ENCODE data around the gene TBCC.
A peak's percentile ranks its signal among the peaks of the same experiment; 100 is the strongest.

Gene TBCC

GRCh38 chr6:42758756-42759430 lies 13.0 kb upstream of the TBCC start:
- no peak overlapping the region for H3K4me3 ChIP-seq
- H3K4me2 ChIP-seq = no peak overlapping the region
- H3K4me1 ChIP-seq = no peaks in the 10 kb centered on the region
- H4K20me1 ChIP-seq = no peaks in the 10 kb centered on the region
- H3K9me3 ChIP-seq = no peaks in the 10 kb centered on the region
- peaks cover 25% of the 10 kb centered on the region; the same call in 1 of the 2 replicates for H3K36me3 ChIP-seq
- TF ChIP-seq Cebpa-rat (IDR thresholded peaks at IDR 0.05) = no peak
- no peak overlapping the region for H3K27ac ChIP-seq
- no peaks in the 10 kb centered on the region for H3K27me3 ChIP-seq
- H3K9ac ChIP-seq = no peak overlapping the region

DNA sequence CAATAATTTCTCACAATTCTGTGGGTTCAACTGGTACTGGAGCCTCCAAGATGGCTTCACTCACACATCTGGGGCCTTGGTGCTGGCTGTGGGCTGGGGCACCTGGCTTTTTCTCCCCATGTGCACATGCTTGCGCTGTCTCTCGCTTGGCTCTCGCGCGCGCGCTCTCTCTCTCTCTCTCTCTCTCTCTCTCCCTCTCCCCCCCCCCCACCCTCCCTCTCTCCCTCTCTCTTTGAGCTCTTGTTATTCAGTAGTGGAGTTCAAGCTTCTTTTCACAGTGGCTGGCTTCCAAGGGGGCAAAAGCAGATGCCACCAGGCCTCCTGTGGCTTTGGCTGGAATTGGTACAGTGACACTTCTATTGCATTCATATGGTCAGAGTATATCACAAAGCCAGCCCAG lies 10.8 kb upstream of the TBCC start:
- Histone ChIP-seq H3K36me3 (peaks cover 25% of the 10 kb centered on the region; the same call in 1 of the 2 replicates), H3K27ac (no peak overlapping the region), H3K27me3 (no peaks in the 10 kb centered on the region), H3K4me2 (no peak overlapping the region), H4K20me1 (no peaks in the 10 kb centered on the region), H3K9me3 (no peaks in the 10 kb centered on the region), H3K9ac (no peak overlapping the region), H3K4me3 (no peak overlapping the region), H3K4me1 (no peaks in the 10 kb centered on the region)
- TF ChIP-seq Cebpa-rat (IDR thresholded peaks at IDR 0.05) = no peak

GRCh38 chr6:42754759-42755158 lies 8.9 kb upstream of the TBCC start:
- Histone ChIP-seq H3K9ac (no peak overlapping the region), H3K27ac (no peak overlapping the region), H3K4me2 (no peak overlapping the region), H3K4me1 (peaks cover 4% of the 10 kb centered on the region; the same call in 1 of the 2 replicates), H3K27me3 (no peaks in the 10 kb centered on the region), H3K9me3 (no peaks in the 10 kb centered on the region), H4K20me1 (no peaks in the 10 kb centered on the region), H3K36me3 (peaks cover 14% of the 10 kb centered on the region; the same call in 1 of the 2 replicates), H3K4me3 (no peak overlapping the region)
- TF ChIP-seq Cebpa-rat (IDR thresholded peaks at IDR 0.05) = no peak

- H3K27me3 ChIP-seq = no peaks in the 10 kb centered on the region
- H3K4me2 ChIP-seq = no peak overlapping the region
- no peaks in the 10 kb centered on the region for H4K20me1 ChIP-seq
Measured at GRCh38 chr6:42751055-42751454, 5.2 kb upstream of the TBCC start.

DNA sequence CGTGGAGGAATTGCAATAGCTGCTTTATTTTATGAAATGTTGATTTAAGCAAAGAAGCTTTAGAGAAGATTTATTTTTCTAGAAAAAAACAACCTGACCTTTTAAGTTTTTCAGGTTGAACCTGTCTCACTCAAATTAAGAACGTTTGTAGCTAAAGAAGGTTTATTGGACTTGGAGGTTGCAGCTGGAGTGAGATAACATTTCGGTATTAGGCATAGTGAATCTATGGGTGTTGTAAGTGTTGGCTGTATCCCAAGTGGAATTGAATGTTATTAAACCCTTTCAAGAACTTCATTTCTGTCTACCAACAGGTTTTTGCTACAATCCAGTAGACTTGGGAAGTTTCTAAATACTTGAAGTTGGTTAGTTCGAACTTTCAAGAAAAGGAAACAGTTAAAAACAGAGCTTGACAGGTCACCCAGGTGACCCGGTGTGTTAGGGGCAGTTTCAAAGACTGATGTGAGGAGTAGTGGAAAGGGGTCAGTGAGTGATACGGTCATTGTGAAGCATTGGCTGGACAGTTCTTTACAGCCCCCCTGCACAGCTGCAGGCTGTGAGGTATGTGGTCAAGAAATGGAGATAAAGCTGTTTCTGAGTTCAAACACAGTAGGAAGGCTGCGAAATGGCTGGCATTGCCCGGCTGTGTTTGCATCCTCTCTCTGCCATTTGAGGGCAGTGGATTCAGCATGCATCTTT lies 2.4 kb upstream of the TBCC start:
- peak overlapping the region; percentile 87 for H3K9ac ChIP-seq
- H3K4me3 ChIP-seq = peak overlapping the region; percentile 98

More at GRCh38 chr6:42751055-42751454, 5.2 kb upstream of the TBCC start:
- Histone ChIP-seq H3K4me3 (no peak overlapping the region), H3K27ac (no peak overlapping the region), H3K4me1 (peaks cover 25% of the 10 kb centered on the region), H3K36me3 (no peaks in the 10 kb centered on the region), H3K9ac (no peak overlapping the region), H3K9me3 (no peaks in the 10 kb centered on the region)
- TF ChIP-seq Cebpa-rat (IDR thresholded peaks at IDR 0.05) = no peak

DNA sequence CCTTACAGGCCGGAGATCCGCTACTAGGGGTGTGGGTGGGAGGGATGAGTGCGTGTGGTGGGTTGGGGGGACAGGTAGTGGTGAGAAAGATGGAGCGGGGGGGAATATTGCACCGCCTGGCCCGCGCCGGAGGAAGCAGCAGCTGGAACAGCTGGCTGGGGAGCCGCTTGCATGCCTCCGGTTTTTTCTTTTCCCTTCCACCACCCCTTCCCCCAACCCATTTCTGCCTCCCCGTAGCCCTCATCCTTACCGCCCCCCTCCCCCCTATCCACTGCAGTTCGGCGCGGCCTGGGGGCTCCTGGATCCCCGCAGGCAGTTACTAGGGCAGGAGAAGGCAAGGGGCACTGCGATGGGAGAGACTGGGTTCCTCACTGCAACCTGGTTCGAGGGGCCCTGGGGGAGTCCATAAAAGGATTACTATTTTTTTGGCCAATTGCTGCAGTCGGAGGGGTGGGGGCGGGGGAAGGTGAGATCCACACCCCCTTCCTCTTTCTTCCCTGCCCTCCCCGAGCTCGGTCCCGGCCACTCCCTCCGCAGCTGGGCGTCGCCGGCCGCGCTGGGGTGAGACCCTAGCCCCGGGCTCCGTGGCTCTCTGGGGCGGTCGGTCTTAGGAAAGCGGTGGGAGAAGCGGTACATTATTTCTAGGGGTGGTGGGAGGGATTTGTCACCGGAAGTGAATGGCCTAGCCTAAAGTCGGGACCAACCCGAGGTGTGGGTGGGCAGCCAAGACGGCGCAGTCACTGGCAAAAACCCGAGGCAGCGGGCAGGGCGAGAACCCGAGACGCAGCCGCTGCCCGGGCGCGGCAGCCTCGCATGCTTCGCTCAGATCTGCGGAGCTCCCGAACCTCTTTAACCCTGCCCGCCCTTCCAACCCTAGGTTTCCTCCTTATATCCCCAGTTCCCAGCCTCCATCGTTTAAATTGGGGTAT lies 824 bp upstream of the TBCC start:
- Histone ChIP-seq H4K20me1 (peaks cover 23% of the 10 kb centered on the region), H3K4me2 (peak overlapping the region; percentile 83), H3K9ac (peak overlapping the region; percentile 87), H3K36me3 (no peaks in the 10 kb centered on the region), H3K27me3 (no peaks in the 10 kb centered on the region), H3K9me3 (no peaks in the 10 kb centered on the region), H3K4me1 (peaks cover 57% of the 10 kb centered on the region), H3K4me3 (peak overlapping the region; percentile 98), H3K27ac (peak overlapping the region; percentile 90)
- no peak for TF ChIP-seq Cebpa-rat (IDR thresholded peaks at IDR 0.05)

More for the DNA sequence above, 2.4 kb upstream of the TBCC start:
- Histone ChIP-seq H3K9me3 (no peaks in the 10 kb centered on the region), H3K4me2 (peak overlapping the region; percentile 83), H3K27me3 (no peaks in the 10 kb centered on the region), H4K20me1 (peaks cover 23% of the 10 kb centered on the region), H3K27ac (peak overlapping the region; percentile 90), H3K36me3 (no peaks in the 10 kb centered on the region), H3K4me1 (peaks cover 41% of the 10 kb centered on the region)
- TF ChIP-seq Cebpa-rat (IDR thresholded peaks at IDR 0.05) = no peak

DNA sequence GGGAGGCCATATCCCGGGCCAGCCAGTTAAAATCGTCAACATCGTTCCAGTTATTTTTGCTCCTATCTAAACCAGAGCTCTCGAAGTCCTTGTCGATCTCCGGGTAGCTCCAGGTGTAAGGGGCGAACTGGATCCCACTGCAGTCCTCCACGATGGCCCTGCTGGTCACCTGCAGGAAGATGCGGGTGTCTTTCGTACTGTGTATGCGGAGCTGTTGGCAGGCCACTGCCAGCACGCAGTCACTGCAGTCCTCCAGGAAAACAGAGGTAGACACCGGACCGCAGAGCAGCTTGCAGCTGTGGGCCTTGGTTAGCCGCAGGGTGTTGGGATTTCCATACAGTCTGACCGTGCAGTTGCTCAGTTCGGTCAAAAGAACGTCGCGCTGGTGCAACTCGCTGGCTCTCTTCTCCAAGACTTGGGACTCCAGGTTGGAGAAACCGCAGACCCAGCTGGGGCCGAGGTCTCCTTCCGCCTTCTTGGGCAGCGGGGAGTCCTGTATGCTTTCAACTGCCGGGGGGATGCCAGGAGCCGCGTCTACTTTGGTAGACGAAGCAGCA lies 742 bp downstream of the TBCC start:
- peak overlapping the region; percentile 98 for H3K27ac ChIP-seq
- H3K27me3 ChIP-seq = no peaks in the 10 kb centered on the region
- no peaks in the 10 kb centered on the region for H3K9me3 ChIP-seq
- H3K4me3 ChIP-seq = peak overlapping the region; percentile 98
- peaks cover 23% of the 10 kb centered on the region for H4K20me1 ChIP-seq
- no peaks in the 10 kb centered on the region for H3K36me3 ChIP-seq
- peak overlapping the region; percentile 99 for H3K9ac ChIP-seq
- H3K4me1 ChIP-seq = peaks cover 73% of the 10 kb centered on the region
- peak overlapping the region; percentile 90 for H3K4me2 ChIP-seq
- no peak for TF ChIP-seq Cebpa-rat (IDR thresholded peaks at IDR 0.05)

DNA sequence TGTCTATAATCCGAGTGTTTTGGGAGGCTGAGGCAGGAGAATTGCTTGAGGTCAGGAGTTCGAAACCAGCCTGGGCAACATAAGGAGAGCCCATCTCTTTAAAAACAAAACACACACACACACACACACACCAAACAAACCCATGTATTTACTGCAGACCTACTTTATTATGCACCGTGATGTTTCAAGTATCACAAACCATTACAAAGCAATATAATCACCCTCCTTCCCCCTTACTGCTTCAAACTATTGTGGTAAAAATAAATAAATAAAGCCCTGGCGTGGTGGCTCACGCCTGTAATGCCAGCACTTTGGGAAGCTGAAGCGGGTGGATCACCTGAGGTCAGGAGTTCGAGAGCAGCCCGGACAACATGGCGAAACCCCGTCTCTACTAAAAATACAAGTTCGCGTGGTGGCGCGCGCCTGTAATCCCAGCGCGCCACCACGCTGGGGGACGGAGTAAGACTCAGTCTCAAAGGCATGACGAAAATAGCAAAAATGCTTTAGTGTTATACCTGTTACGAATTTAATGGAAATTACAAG lies 1.5 kb downstream of the TBCC start:
- Histone ChIP-seq H4K20me1 (peaks cover 23% of the 10 kb centered on the region), H3K36me3 (no peaks in the 10 kb centered on the region), H3K4me2 (peak overlapping the region; percentile 90), H3K9ac (peak overlapping the region; percentile 99), H3K4me1 (peaks cover 74% of the 10 kb centered on the region), H3K27ac (peak overlapping the region; percentile 98), H3K9me3 (no peaks in the 10 kb centered on the region), H3K27me3 (no peaks in the 10 kb centered on the region), H3K4me3 (peak overlapping the region; percentile 98)
- TF ChIP-seq Cebpa-rat (IDR thresholded peaks at IDR 0.05) = no peak

All from BLaER1 (cell line).